HG03196 (cell line): ENCODE results near the gene B3GNT9.
"Not testable (repeated sequence)": the region's sequence is repeated elsewhere in the genome, so short reads cannot be mapped to it uniquely, and the experiment has no call there.

Experiments
- ATAC-seq: cut with Tn5 transposase; IDR thresholded peaks from one replicate; pipeline ENCODE4 v1.9.1; 2021; ENCODE audit not compliant: unreplicated experiment

Gene B3GNT9

DNA sequence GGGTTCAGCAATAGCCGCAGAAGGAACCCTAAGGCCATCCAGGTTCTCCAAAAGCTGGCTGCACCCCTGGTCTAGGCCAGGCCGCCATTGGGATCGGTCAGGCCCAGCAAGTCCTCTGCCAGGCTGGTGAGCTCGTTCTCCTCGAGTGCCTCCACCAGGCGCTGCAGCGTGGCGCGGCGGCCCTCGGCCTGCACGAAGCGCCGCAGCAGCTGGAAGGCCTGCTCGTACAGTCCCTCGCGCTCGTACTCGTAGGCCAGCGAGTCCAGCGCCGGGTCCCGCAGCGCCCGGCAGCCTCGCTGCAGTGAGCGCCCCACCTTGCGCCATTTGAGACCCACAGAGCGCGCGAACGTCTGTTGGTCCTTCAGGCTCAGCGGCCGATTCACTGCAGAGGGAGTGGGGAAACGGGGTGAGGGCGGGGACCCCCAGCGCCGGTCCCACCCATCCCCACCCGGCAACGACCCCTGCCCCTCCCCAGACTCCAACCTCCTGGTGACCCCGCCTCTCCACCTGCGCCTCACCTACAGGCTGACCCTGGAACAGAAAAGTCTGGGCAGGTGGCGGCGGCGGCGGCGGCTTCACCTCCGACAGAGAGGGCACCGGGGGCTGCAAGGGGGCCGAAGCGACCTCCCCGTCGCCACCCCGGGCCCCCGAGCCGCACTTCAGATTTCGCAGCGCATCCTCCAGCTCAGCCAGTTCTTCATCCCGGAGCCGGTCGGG, 3.9 kb upstream of the B3GNT9 start:
- no peak for ATAC-seq

DNA sequence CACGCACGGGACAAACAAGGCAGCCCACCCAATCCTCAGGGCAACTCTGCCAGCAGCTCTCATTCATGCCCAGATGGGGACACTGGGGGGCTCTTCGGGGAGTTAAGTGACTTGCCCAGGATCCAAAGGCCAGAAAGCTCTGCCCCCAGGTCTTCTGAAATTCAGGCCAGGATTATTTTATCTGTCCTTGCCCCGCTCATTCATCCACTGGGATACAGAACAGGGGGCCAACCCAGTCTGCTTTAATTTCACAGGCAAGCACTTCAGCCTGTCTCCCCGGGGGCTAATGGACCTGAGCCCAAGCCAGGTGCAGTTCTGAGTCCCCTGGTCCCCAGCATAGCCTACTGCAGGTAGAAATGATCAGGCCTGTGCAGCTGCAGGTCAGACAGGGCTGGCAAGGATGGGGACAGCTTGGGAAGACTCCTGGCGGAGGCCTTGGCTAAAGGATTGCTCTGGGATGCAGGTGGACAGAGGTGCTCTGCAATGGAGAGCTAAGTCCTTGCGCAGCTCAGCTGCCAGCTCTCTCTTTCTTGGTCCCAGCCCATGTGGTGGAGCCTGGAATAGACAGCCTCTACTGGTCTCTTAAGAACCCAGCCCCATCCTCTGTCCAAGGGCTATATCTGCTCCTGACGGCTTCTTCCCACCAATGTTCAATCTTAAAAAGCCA, 766 bp upstream of the B3GNT9 start:
- ATAC-seq, result no peak

DNA sequence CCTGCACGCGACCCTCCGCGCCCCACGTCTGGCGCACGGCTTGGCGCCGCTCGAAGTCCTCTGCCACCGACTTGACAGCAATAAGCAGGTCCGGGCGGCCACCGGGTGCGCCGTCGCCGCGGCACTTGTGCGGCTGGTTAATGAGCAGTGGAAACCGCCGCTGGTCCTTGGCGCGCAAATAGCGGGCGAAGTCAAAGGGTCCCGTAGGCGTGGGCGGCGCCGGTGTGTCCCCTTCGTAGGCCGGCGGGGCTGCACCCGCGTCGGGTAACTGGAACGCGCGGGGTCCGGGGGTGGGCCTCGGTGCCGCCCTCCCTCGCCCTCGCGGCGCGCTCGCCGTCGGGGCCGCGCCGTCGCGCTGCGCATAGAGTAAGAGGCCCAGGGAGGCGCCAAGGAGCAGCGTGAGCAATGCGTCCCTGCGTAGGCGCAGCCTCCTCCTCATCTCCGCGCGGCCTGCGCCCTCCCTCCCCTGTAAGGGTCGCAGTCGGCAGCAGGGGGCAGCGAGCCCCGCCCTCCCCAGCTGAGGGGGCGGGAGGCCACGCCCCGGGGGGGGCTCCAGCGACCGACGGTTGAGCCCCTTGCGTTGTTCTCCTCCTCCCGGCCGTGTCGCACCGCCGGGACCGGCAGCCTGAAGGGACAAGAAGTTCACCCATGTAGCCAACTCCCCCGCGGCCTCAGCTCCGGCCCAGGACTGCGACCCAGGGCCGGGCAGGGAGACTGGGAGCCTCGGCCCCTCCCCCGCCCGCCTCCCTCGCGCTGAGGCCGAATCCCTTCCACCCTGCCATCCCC, 558 bp downstream of the B3GNT9 start:
- no peak for ATAC-seq

DNA sequence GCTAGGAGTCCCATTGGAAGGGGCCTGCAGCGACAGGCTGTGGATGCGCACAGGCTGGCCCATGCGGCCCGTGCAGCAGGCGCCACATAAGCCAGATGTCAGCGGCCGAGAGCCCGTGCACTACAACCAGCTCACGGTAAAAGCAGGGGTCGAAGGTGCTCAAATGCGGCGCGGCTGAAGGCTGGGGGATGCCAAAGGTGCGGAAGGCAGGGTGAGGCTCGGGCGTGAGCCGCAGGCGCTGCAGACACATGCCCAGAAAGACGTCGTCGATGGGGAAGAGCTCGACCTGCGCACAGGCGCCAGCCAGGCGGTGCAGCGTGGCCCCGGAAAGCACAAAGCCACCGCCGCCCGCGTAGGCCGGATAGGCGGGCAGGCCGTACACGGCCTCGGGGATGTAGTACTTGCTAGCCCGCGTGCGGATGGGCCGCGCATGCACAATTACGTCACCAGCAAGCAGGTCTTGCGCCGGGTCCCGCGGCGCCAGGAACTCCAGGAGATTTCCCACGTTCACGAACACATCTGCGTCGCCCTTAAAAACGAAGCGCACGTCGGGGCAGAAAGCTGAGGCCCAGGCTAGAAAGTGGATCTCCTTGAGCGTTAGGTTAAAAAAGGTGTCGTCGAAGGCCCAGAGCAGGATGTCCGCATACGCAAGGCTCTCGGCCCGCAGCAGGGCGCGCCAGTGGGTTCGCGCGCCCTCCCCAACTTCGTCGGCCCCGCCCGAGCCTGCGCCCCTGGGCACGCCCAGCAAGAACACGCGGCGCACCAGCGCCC, 1.3 kb downstream of the B3GNT9 start:
- no peak for ATAC-seq

DNA sequence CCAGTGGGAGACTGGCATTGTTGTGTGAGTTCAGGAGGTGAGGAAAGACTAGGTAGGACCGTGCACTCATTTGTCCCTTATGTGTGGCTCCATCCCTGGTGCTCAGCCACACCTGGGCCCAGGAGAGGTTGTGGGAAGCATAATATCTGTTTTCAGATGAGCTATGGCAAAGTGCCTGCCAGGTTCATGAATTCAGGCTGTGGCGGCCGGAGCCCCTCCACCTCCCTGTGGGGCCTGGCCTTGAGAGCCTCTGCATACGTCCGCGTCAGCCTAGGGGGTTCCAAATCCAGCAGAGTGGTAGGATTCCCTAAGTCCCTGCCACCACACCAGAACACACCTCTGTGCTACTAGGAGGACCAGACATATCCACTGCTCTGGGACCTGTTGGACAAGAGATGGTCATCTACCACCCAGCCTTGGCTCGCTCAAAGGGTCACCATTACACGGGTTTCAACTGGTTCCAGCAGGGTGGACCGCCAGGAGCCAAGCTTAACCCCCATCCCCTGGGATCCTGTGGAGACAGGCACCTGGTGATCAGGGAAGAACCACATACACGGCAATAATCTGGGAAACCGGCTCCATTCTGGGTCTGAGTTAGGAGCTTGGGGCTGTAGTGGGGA, 2.0 kb downstream of the B3GNT9 start:
- no peak for ATAC-seq

DNA sequence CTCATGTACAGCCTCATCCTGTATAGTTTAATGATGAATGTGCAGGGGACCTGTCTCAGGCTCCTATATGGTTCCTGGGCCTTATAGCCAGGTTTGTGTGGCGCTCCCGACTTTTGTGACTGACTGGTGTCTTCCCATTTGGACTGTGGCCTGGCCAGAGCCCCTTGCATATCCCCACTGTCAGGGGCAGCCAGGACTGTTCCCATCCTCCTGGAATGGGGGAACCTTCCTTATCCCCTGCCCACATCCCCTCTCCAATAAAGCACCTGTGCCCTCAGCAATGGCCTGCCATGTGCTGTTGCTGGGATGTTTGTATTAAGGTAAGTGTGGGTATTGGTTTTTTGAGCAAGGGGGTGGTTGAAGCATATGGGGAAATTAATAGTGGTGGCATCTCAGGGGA, 2.6 kb downstream of the B3GNT9 start:
- no peak for ATAC-seq

DNA sequence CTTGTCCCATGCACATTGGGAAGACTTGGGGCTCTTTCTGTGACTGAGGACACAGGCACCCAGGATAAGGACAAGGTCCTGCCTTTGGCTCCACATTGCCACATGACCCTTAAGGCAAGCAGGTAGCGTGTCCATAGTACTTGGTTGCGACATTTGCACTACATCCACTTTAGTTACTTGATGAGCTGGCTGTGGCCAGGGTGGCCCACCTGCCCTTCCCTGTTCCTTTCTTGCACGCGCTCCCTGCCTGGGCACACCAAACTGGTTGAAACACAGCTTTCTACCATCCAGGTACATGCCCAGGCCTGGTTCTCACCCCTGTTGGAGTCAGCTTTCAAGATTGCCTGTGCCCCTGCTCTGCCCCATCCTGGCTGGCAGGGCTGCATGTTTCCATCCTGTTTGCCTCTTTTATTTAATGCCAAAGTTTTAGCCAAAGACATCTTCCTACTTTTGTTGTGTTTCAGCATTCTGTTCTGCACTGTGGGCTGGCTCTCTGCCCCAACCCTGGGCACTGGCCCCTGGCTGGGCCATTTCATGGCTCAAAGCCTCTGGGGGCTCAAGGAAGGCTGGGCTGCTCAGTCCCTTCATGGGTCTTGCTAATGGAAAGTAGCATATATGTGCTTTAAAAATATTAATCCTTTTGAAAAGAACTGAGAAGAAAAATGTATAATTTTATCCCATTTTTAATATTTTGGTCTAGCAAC, 3.2 kb downstream of the B3GNT9 start:
- ATAC-seq, result no peak

DNA sequence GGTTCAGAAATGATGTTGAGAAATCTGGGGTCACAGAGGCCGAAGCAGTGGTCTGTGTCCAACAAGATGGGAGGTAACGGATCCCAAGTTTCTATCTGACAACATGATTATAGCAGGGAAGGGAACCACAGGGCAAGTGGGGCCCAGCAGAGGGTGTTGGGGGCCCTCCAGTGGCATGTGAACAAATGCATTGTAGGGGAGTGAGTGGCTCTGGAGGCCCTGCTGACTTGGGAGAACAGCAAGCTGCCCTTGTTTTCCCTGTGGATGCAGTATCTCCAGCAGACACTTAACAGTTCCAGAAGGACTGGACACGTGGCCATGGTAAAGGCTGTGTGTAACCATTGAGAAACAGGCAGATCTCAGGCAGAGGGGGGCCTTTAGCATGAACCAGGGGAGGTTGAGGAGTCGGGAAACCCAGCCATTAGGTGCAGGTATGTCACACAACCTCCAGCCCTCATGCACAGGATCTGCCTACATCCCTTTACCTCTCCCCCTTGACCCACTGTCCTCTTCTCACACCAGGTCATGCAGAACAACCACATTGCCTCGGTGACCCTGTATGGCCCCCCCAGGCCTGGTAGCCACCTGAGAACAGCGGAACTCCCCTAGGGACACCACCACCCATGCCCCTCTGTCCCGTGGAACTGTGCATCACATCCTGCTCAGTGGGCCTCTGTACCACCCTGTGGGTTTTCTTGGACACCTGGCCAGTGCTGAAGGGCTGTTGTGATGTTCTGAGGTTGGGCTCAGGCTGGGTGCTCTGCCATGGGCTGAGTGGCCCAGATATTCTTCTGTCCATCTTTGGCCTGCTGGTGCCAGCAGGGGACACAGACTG, 4.1 kb downstream of the B3GNT9 start:
- ATAC-seq, result no peak

DNA sequence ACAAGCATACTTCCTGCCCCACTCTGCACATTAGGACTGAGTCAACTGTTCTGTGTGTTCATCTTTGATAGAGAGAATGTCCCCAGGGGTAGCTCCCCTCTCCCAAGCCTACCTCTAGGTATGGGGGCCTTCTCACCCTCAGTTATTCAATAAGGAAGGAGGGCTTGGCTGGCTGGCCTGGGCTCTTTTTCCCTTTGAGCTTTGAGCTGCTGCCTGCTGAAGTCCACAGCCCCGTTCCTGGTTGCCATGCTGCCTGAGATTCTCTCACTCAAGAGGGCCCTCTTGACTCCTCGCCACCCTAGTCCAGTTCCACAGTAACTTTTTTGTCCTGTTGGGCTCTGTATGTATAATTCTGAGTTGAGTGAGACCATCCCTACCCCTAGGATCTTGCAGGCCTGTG, 5.1 kb downstream of the B3GNT9 start:
- ATAC-seq, result no peak

DNA sequence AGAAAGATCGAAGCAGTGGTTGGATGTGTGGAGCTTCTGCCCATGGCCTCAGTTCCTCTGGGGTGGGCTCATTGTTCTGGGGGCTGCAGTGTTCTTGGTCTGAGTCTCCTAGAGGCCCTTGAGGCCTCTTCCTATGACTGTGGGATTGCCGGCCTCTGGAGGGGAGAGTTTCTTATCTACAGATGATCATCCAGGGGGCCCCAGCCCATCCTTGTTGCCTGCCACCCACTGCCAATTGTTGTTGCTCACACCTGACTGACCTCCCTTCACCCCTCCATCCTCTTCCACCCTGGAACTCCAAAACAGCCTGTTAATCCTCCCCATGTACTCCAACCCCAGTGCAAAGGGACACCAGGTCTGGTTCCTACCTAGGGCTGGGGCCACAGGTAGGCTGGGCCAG, 5.9 kb downstream of the B3GNT9 start:
- ATAC-seq, result no peak

DNA sequence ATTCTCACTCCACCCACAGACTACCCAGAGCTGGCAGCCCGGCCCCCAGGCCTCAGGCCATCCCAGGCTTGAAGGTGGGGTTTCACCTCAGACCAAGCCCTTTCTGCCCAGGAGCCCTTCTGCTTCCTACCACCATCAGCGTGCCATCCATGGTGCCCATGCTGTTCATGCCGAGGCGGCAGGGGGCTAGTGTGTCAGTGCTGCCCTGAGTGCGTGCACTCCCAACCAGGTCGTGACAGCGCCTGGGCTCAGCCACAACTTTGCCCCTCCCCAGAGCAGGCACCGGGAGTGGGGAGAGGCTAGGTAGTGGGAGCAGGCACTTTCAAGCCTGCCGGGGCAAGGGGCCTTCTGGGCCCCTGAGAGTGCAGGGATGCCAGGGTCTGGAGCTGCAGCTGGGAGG, 8.5 kb downstream of the B3GNT9 start:
- ATAC-seq, result no peak

DNA sequence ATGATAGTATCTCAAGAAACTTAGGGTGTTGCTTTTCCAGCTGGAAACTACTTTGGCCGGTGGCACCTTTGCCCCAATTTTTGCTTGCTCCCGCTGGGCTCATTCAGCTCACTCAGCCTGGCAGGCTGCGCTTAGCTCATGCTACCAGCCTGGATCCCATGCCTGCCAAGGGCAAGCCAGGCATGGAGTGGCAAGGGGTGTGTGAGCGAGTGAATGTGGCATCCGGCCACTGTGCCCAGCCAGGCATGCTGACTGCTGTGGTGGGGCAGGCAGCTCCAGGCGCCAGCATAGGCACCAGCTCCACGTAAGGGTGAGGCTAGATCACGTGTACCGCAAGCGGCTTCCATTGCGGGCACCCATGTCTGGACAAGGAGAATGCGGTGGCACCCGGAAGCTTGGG, 9.4 kb downstream of the B3GNT9 start:
- no peak for ATAC-seq

DNA sequence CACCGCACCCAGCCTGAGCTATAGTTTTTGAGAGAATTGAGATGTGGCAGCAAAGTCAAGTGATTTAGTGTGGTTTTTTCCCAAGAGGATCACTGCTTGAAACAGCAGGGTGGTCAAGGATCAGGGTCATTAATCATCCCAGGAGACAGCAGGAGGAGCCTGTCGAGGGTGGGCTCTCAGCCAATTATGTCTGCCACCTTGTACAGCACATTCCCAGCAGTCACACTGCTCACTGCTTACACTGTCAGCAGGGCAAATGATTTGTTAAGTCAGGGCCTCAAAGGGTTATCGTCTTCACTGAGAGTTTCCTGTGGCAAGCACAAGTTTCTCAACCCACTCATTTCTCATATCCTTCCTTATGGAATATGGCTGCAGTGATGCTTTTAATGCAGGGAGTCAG, 13.2 kb downstream of the B3GNT9 start:
- no peak for ATAC-seq

DNA sequence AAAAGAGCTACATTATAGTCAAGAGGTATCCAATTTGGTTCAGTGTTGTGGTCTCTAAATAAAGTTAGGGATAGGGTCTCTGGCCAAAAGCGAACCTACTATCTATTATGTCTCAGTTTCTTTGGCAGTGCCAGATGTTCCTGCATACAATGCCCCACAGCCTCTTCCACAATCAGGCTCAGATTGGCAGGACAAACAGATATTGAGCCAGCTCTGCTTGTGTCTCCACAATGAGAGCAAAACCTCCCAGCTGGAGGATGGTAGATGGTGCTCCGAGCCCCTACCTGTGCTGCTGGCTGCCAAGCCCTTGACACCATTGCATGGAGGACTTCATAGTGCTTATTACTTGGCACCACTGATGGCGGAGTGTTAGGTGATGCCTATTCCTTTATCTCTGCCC, 21.4 kb downstream of the B3GNT9 start:
- ATAC-seq, result no peak

DNA sequence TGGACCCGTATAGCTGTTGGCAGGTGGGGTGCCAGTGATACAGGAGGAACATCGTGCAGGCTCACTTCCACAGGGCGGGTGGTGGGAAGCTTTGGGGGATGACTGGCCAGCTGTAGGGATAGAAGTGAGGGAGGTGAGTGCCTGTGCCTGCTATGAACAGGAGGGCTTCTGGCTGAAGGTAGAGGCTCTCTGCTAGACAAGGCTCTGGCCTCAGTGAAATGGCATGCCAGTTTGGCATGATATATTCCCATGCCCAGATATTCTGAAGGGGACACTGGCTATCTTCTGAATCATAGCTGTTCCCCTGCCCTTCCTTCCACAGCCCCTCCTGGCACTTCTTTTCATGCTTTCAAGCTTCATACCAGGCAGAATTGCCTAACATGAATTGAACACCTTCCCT, 21.9 kb downstream of the B3GNT9 start:
- ATAC-seq, result no peak

DNA sequence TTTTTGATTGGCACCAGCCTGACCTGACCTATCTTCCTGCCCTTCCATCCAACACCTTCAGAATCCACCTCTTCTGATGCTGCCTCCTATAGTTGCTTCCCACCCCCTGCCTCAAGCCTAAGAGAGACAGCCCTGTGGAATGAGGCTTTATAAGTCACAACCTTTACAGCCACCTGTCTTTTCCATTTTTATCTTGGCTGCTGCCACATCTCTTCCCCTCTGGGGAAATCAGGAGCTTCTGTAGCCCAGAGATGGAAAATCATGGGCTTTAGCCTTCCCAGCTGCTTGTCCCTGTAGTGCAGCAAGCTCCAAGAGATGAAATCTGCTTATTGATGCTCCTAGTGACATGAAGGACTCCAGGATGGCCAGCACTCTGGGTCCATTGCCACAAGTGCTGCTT, 22.4 kb downstream of the B3GNT9 start:
- ATAC-seq, result no peak

DNA sequence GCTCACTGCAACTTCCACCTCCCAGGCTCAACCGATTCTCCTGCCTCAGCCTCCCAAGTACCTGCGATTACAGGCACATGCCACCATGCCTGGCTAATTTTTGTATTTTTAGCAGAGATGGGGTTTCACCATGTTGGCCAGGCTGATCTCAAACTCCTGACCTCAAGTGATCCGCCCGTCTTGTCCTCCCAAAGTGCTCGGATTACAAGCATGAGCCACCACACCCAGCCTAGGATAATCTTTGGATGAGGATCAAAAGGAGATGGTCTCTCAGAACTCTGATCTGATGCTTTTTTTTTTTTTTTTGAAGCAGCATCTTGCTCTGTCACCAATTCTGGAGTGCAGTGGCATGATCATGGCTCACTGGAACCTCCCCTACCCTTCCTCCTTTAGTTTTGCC, 28.0 kb downstream of the B3GNT9 start:
- not testable (repeated sequence) for ATAC-seq

DNA sequence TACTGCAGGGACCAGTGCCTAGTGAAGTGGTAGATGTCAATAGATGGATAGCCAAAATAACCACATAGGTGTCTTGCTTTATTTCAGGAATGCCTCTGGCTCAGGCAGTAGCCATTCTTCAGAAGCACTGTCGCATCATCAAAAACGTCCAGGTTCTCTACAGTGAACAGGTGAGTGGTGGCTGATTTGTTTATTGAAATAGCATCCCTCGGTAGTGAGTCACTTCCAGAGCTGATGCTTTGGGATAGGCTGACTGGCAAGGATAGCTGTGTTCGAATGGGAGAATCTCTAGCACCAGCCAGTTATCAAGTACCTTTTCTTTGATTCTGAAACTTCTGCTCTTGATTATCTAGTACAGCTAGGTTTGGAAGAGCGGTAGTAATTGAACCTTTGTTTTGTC, 30.8 kb downstream of the B3GNT9 start:
- ATAC-seq, result no peak

DNA sequence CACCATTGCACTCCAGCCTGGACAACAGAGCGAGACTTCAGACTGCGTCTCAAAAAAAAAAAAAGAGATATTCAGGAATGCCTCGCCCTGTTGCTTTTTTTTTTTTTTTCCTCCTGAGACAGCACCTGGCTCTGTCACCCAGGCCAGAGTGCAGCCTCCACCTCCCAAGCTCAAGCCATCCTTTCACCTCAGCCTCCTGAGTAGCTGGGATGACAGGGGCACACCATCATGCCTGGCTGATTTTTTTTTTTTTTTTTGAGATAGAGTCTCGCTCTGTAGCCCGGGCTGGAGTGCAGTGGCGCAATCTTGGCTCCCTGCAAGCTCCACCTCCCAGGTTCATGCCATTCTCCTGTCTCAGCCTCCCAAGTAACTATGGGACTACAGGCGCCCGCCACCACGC, 33.1 kb downstream of the B3GNT9 start:
- ATAC-seq, result no peak
